HG02981 (cell line): ENCODE measurements around the gene CD63.

Experiments
- ATAC-seq: cut with Tn5 transposase; IDR thresholded peaks from one replicate; pipeline ENCODE4 v1.9.1; 2021; ENCODE audit warnings: mild to moderate bottlenecking, moderate library complexity; ENCODE audit not compliant: unreplicated experiment

CD63 gene

DNA sequence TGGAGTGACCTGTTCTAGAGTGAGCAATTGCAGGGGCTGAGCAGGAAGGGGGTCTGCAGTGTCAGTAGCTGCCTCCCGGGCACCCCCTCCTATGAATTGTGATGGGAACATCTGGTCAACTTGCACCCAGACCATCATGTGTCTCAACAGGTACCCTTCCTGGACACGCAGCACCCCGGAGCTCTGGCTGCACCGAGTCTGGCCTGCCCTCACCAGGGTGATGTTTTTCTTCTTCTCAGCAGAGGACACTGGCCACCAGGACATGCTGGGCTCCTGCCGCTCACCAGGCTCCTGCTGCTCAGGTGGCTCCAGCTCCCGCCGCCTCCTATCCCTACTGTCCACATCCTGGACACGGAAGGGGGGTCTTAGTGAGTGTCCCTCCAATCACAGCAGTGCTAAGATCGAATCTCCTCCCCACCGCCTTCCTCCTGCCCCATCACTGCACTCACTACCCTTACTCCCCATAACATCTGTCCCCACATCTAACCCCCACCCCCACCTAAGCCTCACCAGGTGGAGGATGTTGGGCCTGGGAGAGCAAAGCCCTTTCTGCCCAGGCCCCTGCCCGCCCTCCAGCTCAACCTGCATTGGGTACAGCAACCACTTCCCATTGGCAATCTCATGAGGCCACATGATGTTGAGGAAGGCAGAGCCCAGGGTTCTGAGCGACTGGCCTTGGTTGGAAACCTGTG is 36.0 kb downstream of the CD63 start:
- no peak for ATAC-seq

- no peak for ATAC-seq
Measured at GRCh38 chr12:55688716-55689655, 39.8 kb downstream of the CD63 start.

DNA sequence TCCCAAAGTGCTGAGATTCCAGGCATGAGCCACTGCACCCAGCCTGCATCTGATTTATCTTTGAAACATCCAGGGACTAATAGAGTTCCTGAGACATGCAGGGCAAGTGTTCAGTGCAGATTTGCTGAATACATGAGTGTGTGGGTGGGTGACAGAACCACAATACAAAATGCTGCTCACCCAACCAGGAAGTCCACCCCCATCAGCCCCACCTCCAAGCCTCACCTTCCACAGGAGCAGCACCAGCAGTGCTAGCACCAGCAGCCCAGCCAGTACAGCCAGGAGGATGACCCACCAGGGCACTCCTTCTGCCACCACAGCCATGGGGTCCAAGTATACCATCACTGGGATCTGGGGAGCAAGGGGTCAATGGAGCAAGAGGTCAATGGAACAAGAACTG is 41.1 kb downstream of the CD63 start:
- no peak for ATAC-seq

GRCh38 chr12:55686366-55687010 is 42.3 kb downstream of the CD63 start:
- ATAC-seq: no peak

DNA sequence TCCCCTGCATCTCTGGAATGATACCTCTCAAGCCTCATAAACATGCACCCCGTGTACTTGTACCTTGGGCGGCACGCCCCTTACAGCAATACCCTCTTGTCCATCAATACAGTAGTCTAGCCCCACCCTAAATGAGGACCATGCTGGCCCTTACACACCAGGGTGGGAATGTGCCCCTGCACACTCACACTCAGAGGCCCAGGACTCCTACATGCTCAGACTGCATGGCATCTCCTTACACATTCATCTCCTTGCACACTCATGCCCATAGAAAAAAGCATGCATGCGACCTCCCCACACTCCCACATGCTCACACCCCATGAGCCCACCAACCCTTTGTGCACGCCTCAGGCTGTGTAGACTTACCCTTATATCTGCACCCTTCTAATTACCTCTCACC is 43.1 kb downstream of the CD63 start:
- no peak for ATAC-seq

GRCh38 chr12:55684761-55685370 is 43.9 kb downstream of the CD63 start:
- no peak for ATAC-seq

DNA sequence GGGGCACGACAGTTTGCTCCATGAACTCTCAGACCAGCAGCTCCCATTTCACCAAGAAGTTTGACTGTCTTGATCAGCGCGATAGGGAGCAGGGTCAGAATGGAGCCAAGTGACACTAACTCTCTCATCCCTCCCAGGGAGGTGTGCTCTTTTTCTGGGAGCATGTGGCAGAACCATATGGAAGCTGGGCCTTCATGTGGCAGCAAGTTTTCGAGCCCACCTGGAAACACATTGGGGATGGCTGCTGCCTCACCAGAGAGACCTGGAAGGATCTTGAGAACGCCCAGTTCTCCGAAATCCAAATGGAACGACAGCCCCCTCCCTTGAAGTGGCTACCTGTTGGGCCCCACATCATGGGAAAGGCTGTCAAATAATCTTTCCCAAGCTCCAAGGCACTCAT is 45.1 kb downstream of the CD63 start:
- ATAC-seq: no peak

GRCh38 chr12:55682087-55682796 is 46.6 kb downstream of the CD63 start:
- no peak for ATAC-seq

DNA sequence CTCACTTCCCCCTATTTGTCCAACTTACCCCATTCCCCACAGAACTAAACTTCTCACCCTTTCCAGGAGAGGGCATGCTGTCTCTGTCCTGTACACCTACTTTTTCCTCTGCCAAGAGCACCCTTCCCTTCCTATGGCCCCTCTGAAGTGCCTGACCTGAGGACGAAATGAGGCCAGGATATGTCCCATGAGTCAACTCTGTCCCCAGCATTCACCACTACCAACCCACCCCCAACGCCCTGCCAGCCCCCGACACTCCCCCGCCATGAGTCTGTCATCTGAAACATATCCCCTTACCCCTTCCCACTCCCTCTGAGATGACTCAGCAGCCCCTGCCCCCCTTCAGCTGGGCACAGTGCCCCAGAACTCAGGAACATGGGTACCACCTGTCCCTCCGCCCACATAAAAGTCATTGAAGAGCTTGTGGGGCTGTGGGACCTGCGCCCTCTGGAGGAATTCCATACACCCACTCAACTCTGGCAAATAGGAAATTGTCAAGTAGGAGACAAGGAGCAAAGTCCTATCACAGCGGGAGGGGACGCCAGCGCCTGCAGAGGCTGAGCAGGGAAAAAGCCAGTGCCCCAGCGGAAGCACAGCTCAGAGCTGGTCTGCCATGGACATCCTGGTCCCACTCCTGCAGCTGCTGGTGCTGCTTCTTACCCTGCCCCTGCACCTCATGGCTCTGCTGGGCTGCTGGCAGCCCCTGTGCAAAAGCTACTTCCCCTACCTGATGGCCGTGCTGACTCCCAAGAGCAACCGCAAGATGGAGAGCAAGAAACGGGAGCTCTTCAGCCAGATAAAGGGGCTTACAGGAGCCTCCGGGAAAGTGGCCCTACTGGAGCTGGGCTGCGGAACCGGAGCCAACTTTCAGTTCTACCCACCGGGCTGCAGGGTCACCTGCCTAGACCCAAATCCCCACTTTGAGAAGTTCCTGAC is 47.4 kb downstream of the CD63 start:
- ATAC-seq: no peak

- no peak for ATAC-seq
Measured at GRCh38 chr12:55679691-55680090, 49.1 kb downstream of the CD63 start.

DNA sequence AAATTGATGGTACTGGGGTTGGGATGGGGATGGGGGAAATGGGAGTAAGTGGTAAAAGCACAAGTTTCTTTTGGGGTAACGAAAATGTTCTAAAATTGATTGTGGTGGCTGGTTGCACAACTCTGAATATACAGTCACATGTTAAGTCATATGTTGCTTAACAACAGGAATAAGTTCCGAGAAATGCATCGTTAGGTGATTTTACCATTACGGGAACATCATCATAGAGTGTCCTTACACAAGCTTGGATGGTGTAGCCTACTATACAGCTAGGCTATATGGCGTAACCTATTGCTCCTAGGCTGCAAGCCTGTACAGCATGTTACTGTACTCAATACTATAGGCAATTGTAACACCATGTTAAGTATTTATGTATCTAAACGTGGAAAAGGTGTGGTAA is 52.1 kb downstream of the CD63 start:
- ATAC-seq: no peak

DNA sequence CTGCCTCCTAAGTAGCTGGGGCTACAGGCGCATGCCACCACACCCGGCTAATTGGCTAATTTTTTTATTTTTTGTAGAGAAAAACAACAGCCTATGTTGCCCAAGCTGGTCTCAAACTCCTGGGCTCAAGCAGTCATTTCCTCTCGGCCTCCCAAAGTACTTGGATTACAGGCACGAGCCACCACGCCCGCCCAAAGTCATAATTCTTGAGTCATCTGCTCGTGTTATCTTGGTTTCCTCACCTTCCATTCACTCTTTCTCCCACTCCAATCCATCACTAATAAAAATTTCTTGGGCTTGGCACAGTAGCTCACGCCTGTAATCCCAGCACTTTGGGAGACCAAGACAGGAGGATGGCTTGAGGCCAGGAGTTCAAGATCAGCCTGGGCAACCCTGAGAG is 53.1 kb downstream of the CD63 start:
- no peak for ATAC-seq
